Gastroesophageal sphincter (tissue), 3 donors: ENCODE data around the gene KMT2B.

Experiments used
- POLR2A ChIP-seq, 2 donors: fragments of 450-650 bp; IDR thresholded peaks; one replicate each; pipeline ENCODE4 v1.6.1; 2017; ENCODE audit warnings: antibody characterized with exemption in 2 of 2, mild to moderate bottlenecking in 2 of 2, moderate library complexity in 1 of 2
- TF ChIP-seq, protein P1 (sequence below), 4 experiments: fragments of 200-600 bp in 2 of 4; fragments of 450-650 bp in 2 of 4; sonication (generic) in 1 of 4; IDR thresholded peaks; one replicate each; pipeline ENCODE4 v1.5.1; 2017 to 2019; ENCODE audit warnings: antibody characterized with exemption in 4 of 4, mild to moderate bottlenecking in 2 of 4, moderate library complexity in 2 of 4

DNA sequence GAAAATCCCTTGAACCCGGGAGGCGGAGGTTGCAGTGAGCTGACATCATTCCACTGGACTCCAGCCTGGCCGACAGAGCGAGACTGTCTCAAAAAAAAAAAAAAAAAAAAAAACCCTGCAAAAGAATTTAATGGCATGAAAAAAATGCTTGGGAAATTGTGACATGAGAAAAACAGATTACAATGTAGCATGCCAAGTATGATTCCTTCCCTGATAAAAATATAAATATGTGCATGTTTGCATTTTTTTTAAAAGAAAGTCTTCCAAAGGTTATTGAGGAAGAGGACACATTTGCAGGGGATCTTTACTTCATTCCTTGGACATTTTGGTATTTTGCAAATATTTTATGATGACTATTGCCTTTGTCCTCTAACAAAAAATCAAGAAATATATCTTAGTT lies 28.0 kb upstream of the KMT2B start:
- TF ChIP-seq, protein P1, sequence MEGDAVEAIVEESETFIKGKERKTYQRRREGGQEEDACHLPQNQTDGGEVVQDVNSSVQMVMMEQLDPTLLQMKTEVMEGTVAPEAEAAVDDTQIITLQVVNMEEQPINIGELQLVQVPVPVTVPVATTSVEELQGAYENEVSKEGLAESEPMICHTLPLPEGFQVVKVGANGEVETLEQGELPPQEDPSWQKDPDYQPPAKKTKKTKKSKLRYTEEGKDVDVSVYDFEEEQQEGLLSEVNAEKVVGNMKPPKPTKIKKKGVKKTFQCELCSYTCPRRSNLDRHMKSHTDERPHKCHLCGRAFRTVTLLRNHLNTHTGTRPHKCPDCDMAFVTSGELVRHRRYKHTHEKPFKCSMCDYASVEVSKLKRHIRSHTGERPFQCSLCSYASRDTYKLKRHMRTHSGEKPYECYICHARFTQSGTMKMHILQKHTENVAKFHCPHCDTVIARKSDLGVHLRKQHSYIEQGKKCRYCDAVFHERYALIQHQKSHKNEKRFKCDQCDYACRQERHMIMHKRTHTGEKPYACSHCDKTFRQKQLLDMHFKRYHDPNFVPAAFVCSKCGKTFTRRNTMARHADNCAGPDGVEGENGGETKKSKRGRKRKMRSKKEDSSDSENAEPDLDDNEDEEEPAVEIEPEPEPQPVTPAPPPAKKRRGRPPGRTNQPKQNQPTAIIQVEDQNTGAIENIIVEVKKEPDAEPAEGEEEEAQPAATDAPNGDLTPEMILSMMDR (IDR thresholded peaks at IDR 0.05): no peak
- TF ChIP-seq POLR2A (IDR thresholded peaks at IDR 0.05): no peak
